ENCODE data around the gene CACNA1C. TPM values are rescaled to one million over a fixed set of nuclear protein-coding genes. Genes with fewer than 3 reads are reported as not detected.

CACNA1C gene
- total RNA-seq, 1 donor from 2014 or later = 1.3 TPM

GRCh38 chr12:2439332-2440100, 386.7 kb downstream of the CACNA1C start:
- TF ChIP-seq, protein P1, sequence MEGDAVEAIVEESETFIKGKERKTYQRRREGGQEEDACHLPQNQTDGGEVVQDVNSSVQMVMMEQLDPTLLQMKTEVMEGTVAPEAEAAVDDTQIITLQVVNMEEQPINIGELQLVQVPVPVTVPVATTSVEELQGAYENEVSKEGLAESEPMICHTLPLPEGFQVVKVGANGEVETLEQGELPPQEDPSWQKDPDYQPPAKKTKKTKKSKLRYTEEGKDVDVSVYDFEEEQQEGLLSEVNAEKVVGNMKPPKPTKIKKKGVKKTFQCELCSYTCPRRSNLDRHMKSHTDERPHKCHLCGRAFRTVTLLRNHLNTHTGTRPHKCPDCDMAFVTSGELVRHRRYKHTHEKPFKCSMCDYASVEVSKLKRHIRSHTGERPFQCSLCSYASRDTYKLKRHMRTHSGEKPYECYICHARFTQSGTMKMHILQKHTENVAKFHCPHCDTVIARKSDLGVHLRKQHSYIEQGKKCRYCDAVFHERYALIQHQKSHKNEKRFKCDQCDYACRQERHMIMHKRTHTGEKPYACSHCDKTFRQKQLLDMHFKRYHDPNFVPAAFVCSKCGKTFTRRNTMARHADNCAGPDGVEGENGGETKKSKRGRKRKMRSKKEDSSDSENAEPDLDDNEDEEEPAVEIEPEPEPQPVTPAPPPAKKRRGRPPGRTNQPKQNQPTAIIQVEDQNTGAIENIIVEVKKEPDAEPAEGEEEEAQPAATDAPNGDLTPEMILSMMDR (IDR thresholded peaks at IDR 0.05; ENCODE audit: insufficient read depth, low read length, poor library complexity, severe bottlenecking) = no peak
- Histone ChIP-seq H3K36me3 (ENCODE audit: control insufficient read depth, insufficient read depth, low read length) (no peaks in the 10 kb centered on the region), H3K4me3 (ENCODE audit: low read depth, low read length) (no peak overlapping the region), H3K27me3 (ENCODE audit: control insufficient read depth, insufficient read depth, low read length) (no peaks in the 10 kb centered on the region)
- no peak for DNase-seq (ENCODE audit: low read depth)

DNA sequence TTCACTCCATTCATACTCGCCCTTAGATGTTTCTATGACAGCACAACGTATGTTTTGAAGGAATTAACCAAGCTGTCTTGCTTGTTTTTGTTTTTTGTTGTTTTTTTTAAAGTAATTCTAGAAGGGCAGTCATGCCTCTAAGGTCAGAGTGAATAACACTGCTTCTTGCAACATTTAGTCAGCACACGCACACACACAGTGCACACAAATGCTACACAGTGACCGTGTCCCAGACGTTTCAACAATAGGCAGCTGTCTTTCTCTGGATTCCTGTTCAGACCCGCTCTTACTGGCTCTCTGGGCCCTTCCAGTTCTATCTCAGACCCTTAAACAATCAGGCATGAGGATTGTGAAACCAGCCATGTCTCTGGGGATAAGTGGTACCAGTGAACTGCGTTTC, 391.0 kb downstream of the CACNA1C start:
- no peak for DNase-seq (ENCODE audit: low read depth)
- TF ChIP-seq, protein P1 (IDR thresholded peaks at IDR 0.05; ENCODE audit: insufficient read depth, low read length, poor library complexity, severe bottlenecking) = no peak
- Histone ChIP-seq H3K27me3 (ENCODE audit: control insufficient read depth, insufficient read depth, low read length) (no peaks in the 10 kb centered on the region), H3K4me3 (ENCODE audit: low read depth, low read length) (no peak overlapping the region), H3K36me3 (ENCODE audit: control insufficient read depth, insufficient read depth, low read length) (no peaks in the 10 kb centered on the region)

GRCh38 chr12:2445968-2446367, 393.2 kb downstream of the CACNA1C start:
- no peak for DNase-seq (ENCODE audit: low read depth)
- TF ChIP-seq, protein P1 (IDR thresholded peaks at IDR 0.05; ENCODE audit: insufficient read depth, low read length, poor library complexity, severe bottlenecking) = no peak
- Histone ChIP-seq H3K36me3 (ENCODE audit: control insufficient read depth, insufficient read depth, low read length) (no peaks in the 10 kb centered on the region), H3K27me3 (ENCODE audit: control insufficient read depth, insufficient read depth, low read length) (no peaks in the 10 kb centered on the region), H3K4me3 (ENCODE audit: low read depth, low read length) (no peak overlapping the region)

- TF ChIP-seq, protein P1 (IDR thresholded peaks at IDR 0.05; ENCODE audit: insufficient read depth, low read length, poor library complexity, severe bottlenecking) = no peak
- Histone ChIP-seq H3K4me3 (ENCODE audit: low read depth, low read length) (no peak overlapping the region), H3K27me3 (ENCODE audit: control insufficient read depth, insufficient read depth, low read length) (no peaks in the 10 kb centered on the region), H3K36me3 (ENCODE audit: control insufficient read depth, insufficient read depth, low read length) (no peaks in the 10 kb centered on the region)
- DNase-seq (ENCODE audit: low read depth) = no peak
Observed at GRCh38 chr12:2447861-2448260, 395.1 kb downstream of the CACNA1C start.

- H3K27me3 ChIP-seq (ENCODE audit: control insufficient read depth, insufficient read depth, low read length) = no peaks in the 10 kb centered on the region
- TF ChIP-seq, protein P1 (IDR thresholded peaks at IDR 0.05; ENCODE audit: insufficient read depth, low read length, poor library complexity, severe bottlenecking) = no peak
- no peak for DNase-seq (ENCODE audit: low read depth)
- no peaks in the 10 kb centered on the region for H3K36me3 ChIP-seq (ENCODE audit: control insufficient read depth, insufficient read depth, low read length)
- no peak overlapping the region for H3K4me3 ChIP-seq (ENCODE audit: low read depth, low read length)
Observed at GRCh38 chr12:2449586-2449985, 396.8 kb downstream of the CACNA1C start.

GRCh38 chr12:2450553-2450952, 397.8 kb downstream of the CACNA1C start:
- Histone ChIP-seq H3K27me3 (ENCODE audit: control insufficient read depth, insufficient read depth, low read length) (no peaks in the 10 kb centered on the region), H3K4me3 (ENCODE audit: low read depth, low read length) (no peak overlapping the region), H3K36me3 (ENCODE audit: control insufficient read depth, insufficient read depth, low read length) (no peaks in the 10 kb centered on the region)
- no peak for DNase-seq (ENCODE audit: low read depth)
- TF ChIP-seq, protein P1 (IDR thresholded peaks at IDR 0.05; ENCODE audit: insufficient read depth, low read length, poor library complexity, severe bottlenecking) = no peak

Data from kidney epithelial cell (primary cell).